ENCODE data around the gene PADI2. TPM values are rescaled to one million over a fixed set of nuclear protein-coding genes. Genes with fewer than 3 reads are reported as not detected.
"Not testable (repeated sequence)": the region's sequence is repeated elsewhere in the genome, so short reads cannot be mapped to it uniquely, and the experiment has no call there.

The PADI2 gene
- total RNA-seq, 1 donor from 2014 or later = 352 TPM

- no peak for DNase-seq (ENCODE audit: low read depth)
Observed at GRCh38 chr1:17086751-17087150, 32.5 kb downstream of the PADI2 start.

- DNase-seq (ENCODE audit: low read depth) = peak; percentile 72
Observed at GRCh38 chr1:17084787-17085186, 34.5 kb downstream of the PADI2 start.

GRCh38 chr1:17082761-17083160 is 36.5 kb downstream of the PADI2 start:
- DNase-seq (ENCODE audit: low read depth) = no peak

- peak; percentile 88 for DNase-seq (ENCODE audit: low read depth)
Observed at GRCh38 chr1:17081439-17081838, 37.8 kb downstream of the PADI2 start.

GRCh38 chr1:17080880-17081279 is 38.4 kb downstream of the PADI2 start:
- peak; percentile 92 for DNase-seq (ENCODE audit: low read depth)

- DNase-seq (ENCODE audit: low read depth) = no peak
Observed at GRCh38 chr1:17080085-17080759, 39.0 kb downstream of the PADI2 start.

GRCh38 chr1:17078991-17079868 is 40.0 kb downstream of the PADI2 start:
- no peak for DNase-seq (ENCODE audit: low read depth)

GRCh38 chr1:17075470-17076255 is 43.6 kb downstream of the PADI2 start:
- no peak for DNase-seq (ENCODE audit: low read depth)

GRCh38 chr1:17071794-17072193 is 47.5 kb downstream of the PADI2 start:
- no peak for DNase-seq (ENCODE audit: low read depth)

- no peak for DNase-seq (ENCODE audit: low read depth)
Observed at GRCh38 chr1:17070163-17070525, 49.1 kb downstream of the PADI2 start.

- DNase-seq (ENCODE audit: low read depth) = no peak
Observed at GRCh38 chr1:17069452-17070162, 49.6 kb downstream of the PADI2 start.

- no peak for DNase-seq (ENCODE audit: low read depth)
Observed at GRCh38 chr1:17068789-17069188, 50.5 kb downstream of the PADI2 start.

- no peak for DNase-seq (ENCODE audit: low read depth)
Observed at GRCh38 chr1:17067465-17068240, 51.6 kb downstream of the PADI2 start.

GRCh38 chr1:17067069-17067426 is 52.2 kb downstream of the PADI2 start:
- DNase-seq (ENCODE audit: low read depth) = no peak

GRCh38 chr1:17066361-17067068 is 52.7 kb downstream of the PADI2 start:
- no peak for DNase-seq (ENCODE audit: low read depth)

GRCh38 chr1:17065666-17066065 is 53.6 kb downstream of the PADI2 start:
- no peak for DNase-seq (ENCODE audit: low read depth)

GRCh38 chr1:17062751-17063150 is 56.5 kb downstream of the PADI2 start:
- not testable (repeated sequence) for DNase-seq (ENCODE audit: low read depth)

GRCh38 chr1:17061892-17062291 is 57.4 kb downstream of the PADI2 start:
- no peak for DNase-seq (ENCODE audit: low read depth)

- DNase-seq (ENCODE audit: low read depth) = no peak
Observed at GRCh38 chr1:17061486-17061885, 57.8 kb downstream of the PADI2 start.

GRCh38 chr1:17060306-17060749 is 58.9 kb downstream of the PADI2 start:
- DNase-seq (ENCODE audit: low read depth) = no peak
